H9 (cell line): ENCODE data around the gene SLC35B1. TPM values are rescaled to one million over a fixed set of nuclear protein-coding genes. Genes with fewer than 3 reads are reported as not detected.

Experiments used
- DNase-seq: peaks from one replicate; pipeline ENCODE4 v3.0.0-alpha.2; 2017
- H2AFZ ChIP-seq: one replicate; pipeline ENCODE4 v1.6.1; 2013; ENCODE audit warnings: mild to moderate bottlenecking, low read length, control low read depth, moderate library complexity
- H2AK5ac ChIP-seq: 2 replicates; pipeline ENCODE4 v1.6.1; 2013; ENCODE audit warnings: low read length, control low read depth, mixed read lengths; ENCODE audit not compliant: insufficient read length
- H2BK120ac ChIP-seq: one replicate; pipeline ENCODE4 v1.6.1; 2013; ENCODE audit warnings: low read depth, mild to moderate bottlenecking, low read length, control low read depth, inconsistent platforms; ENCODE audit not compliant: poor library complexity, severe bottlenecking
- H2BK12ac ChIP-seq: 2 replicates; pipeline ENCODE4 v1.6.1; 2013; ENCODE audit warnings: low read length, control low read depth, mixed read lengths, low read depth; ENCODE audit not compliant: insufficient read length
- H2BK15ac ChIP-seq: 2 replicates; pipeline ENCODE4 v1.6.1; 2013; ENCODE audit warnings: low read depth, low read length, control low read depth
- H2BK20ac ChIP-seq: one replicate; pipeline ENCODE4 v1.6.1; 2013; ENCODE audit warnings: low read depth, mild to moderate bottlenecking, low read length, control low read depth, inconsistent platforms; ENCODE audit not compliant: poor library complexity, severe bottlenecking
- H2BK5ac ChIP-seq: 2 replicates; pipeline ENCODE4 v1.6.1; 2013; ENCODE audit warnings: low read length, control low read depth, mixed read lengths; ENCODE audit not compliant: insufficient read length
- H3K14ac ChIP-seq: 2 replicates; pipeline ENCODE4 v1.6.1; 2013; ENCODE audit warnings: low read length, control low read depth; ENCODE audit not compliant: insufficient read depth
- H3K18ac ChIP-seq: 2 replicates; pipeline ENCODE4 v1.6.1; 2013; ENCODE audit warnings: low read depth, mild to moderate bottlenecking, mixed read lengths, low read length, control low read depth; ENCODE audit not compliant: insufficient read length
- H3K23ac ChIP-seq: 2 replicates; pipeline ENCODE4 v1.6.1; 2013; ENCODE audit warnings: low read length, control low read depth, mixed read lengths, low read depth; ENCODE audit not compliant: insufficient read length
- H3K23me2 ChIP-seq: 2 replicates; pipeline ENCODE4 v1.6.1; 2013; ENCODE audit warnings: low read depth, mild to moderate bottlenecking, mixed read lengths, low read length, control low read depth; ENCODE audit not compliant: insufficient read length, poor library complexity, severe bottlenecking
- H3K27ac ChIP-seq: 2 replicates; pipeline ENCODE4 v1.5.1; 2013; ENCODE audit warnings: low read length, control low read depth, mixed read lengths, low read depth; ENCODE audit not compliant: insufficient read length
- H3K27me3 ChIP-seq: 2 replicates; pipeline ENCODE4 v1.6.1; 2013; ENCODE audit warnings: low read length, control low read depth, inconsistent platforms; ENCODE audit not compliant: insufficient read depth
- H3K4ac ChIP-seq: 2 replicates; pipeline ENCODE4 v1.6.1; 2013; ENCODE audit warnings: low read depth, mild to moderate bottlenecking, control low read depth, inconsistent platforms, low read length, moderate library complexity
- H3K4me1 ChIP-seq: 2 replicates; pipeline ENCODE4 v1.6.1; 2013; ENCODE audit warnings: low read length, control low read depth, inconsistent platforms; ENCODE audit not compliant: insufficient read depth
- H3K4me2 ChIP-seq: 2 replicates; pipeline ENCODE4 v1.6.1; 2013; ENCODE audit warnings: low read length, control low read depth, mixed read lengths; ENCODE audit not compliant: insufficient read length, insufficient read depth
- H3K56ac ChIP-seq: 2 replicates; pipeline ENCODE4 v1.6.1; 2013; ENCODE audit warnings: low read depth, mild to moderate bottlenecking, mixed read lengths, low read length, control low read depth; ENCODE audit not compliant: insufficient read length
- H3K79me1 ChIP-seq: 2 replicates; pipeline ENCODE4 v1.6.1; 2013; ENCODE audit warnings: low read depth, mild to moderate bottlenecking, moderate library complexity, low read length, control low read depth, inconsistent platforms; ENCODE audit not compliant: insufficient read depth, poor library complexity, severe bottlenecking
- H3K79me2 ChIP-seq: 2 replicates; pipeline ENCODE4 v1.6.1; 2013; ENCODE audit warnings: low read length, control low read depth, inconsistent platforms; ENCODE audit not compliant: insufficient read depth
- H3K9ac ChIP-seq: 2 replicates; pipeline ENCODE4 v1.6.1; 2013; ENCODE audit warnings: low read length, control low read depth, mixed read lengths; ENCODE audit not compliant: insufficient read length; ENCODE audit errors: extremely low read depth
- H3K9me3 ChIP-seq: one replicate; pipeline ENCODE4 v1.6.1; 2013; ENCODE audit warnings: low read depth, low read length, inconsistent platforms; ENCODE audit not compliant: control insufficient read depth
- H3T11ph ChIP-seq: one replicate; pipeline ENCODE4 v1.6.1; 2013; ENCODE audit warnings: mild to moderate bottlenecking, low read length, control low read depth, inconsistent platforms
- H4K20me1 ChIP-seq: one replicate; pipeline ENCODE4 v1.6.1; 2013; ENCODE audit not compliant: control insufficient read depth, insufficient read length, insufficient read depth
- H4K5ac ChIP-seq: 2 replicates; pipeline ENCODE4 v1.6.1; 2013; ENCODE audit warnings: low read depth, mild to moderate bottlenecking, mixed read lengths, low read length, control low read depth; ENCODE audit not compliant: insufficient read length
- H4K8ac ChIP-seq: replicated peaks from 2 replicates; pipeline ENCODE4 v1.6.1; 2013; ENCODE audit warnings: low read length, control low read depth, mixed read lengths, low read depth; ENCODE audit not compliant: insufficient read length
- H4K91ac ChIP-seq: 2 replicates; pipeline ENCODE4 v1.6.1; 2013; ENCODE audit warnings: low read depth, mild to moderate bottlenecking, moderate library complexity, mixed read lengths, low read length, control low read depth; ENCODE audit not compliant: insufficient read length
- H3K27ac Mint-ChIP-seq, 3 experiments: 2 replicates in 2 of 3; 3 replicates in 1 of 3; pipeline ENCODE4 v1.8.0; 2020 to 2021; ENCODE audit warnings: mixed read lengths in 3 of 3, mild to moderate bottlenecking in 1 of 3, moderate library complexity in 1 of 3
- H3K27me3 Mint-ChIP-seq: 2 replicates; pipeline ENCODE4 v1.8.0; 2021; ENCODE audit warnings: low read depth, mild to moderate bottlenecking, moderate library complexity, mixed read lengths
- H3K36me3 Mint-ChIP-seq, 3 experiments: 2 replicates in 2 of 3; 3 replicates in 1 of 3; pipeline ENCODE4 v1.8.0; 2020 to 2021; ENCODE audit warnings: low read depth in 3 of 3, mixed read lengths in 3 of 3; ENCODE audit not compliant: insufficient read depth in 1 of 3
- H3K4me1 Mint-ChIP-seq, 2 experiments: 2 replicates each; pipeline ENCODE4 v1.8.0; 2020; ENCODE audit warnings: mixed read lengths in 2 of 2
- H3K4me3 Mint-ChIP-seq, 2 experiments: 2 replicates in 1 of 2; 3 replicates in 1 of 2; pipeline ENCODE4 v1.8.0; 2020 to 2021; ENCODE audit warnings: mild to moderate bottlenecking in 2 of 2, mixed read lengths in 2 of 2, moderate library complexity in 1 of 2
- H3K9me3 Mint-ChIP-seq, 2 experiments: 2 replicates in 1 of 2; 3 replicates in 1 of 2; pipeline ENCODE4 v1.8.0; 2020; ENCODE audit warnings: mild to moderate bottlenecking in 2 of 2, mixed read lengths in 2 of 2, moderate library complexity in 1 of 2
- CTCF ChIP-seq: fragments of 200-600 bp; sonication (generic); conservative IDR thresholded peaks from 3 replicates; pipeline ENCODE4 v1.8.0; 2021; ENCODE audit warnings: antibody characterized with exemption, mild to moderate bottlenecking
- WGBS: extraction: QIAGEN DNeasy Blood & Tissue Kit; methylation state at CpG from one replicate; pipeline ENCODE4 v1.1.7; 2013; ENCODE audit warnings: missing lambda C conversion rate, low lambda C conversion rate, mixed read lengths; ENCODE audit not compliant: insufficient read length; ENCODE audit errors: extremely low coverage; 5-methylcytosine and 5-hydroxymethylcytosine counted together
- total RNA-seq: library from RNA; stranded (reverse); gene quantifications from 2 replicates; pipeline ENCODE4 v1.2.1, GENCODE V29; 2021

The SLC35B1 gene
- total RNA-seq, 1 experiment from 2014 or later: 58.9 TPM

- no peak overlapping the region for H2BK20ac ChIP-seq
- Mint-ChIP-seq H3K27ac (no peak overlapping the region), H3K9me3 (no peaks in the 10 kb centered on the region), H3K4me1 (no peaks in the 10 kb centered on the region), H3K27me3 (no peaks in the 10 kb centered on the region), H3K4me3 (no peak overlapping the region), H3K36me3 (peaks cover 30 to 73% (median 67%) of the 10 kb centered on the region in 3 experiments)
- H2BK15ac ChIP-seq: no peak overlapping the region
- no peak overlapping the region for H3K27ac ChIP-seq
- no peak overlapping the region for H4K5ac ChIP-seq
- no peak for TF ChIP-seq CTCF
- H3T11ph ChIP-seq: no peak overlapping the region
- no peaks in the 10 kb centered on the region for H3K4me1 ChIP-seq
- no peak overlapping the region for H3K56ac ChIP-seq
- no peak overlapping the region for H3K18ac ChIP-seq
- no peak overlapping the region for H3K4ac ChIP-seq
- H3K27me3 ChIP-seq: no peaks in the 10 kb centered on the region
- H2BK12ac ChIP-seq: no peak overlapping the region
- H4K8ac ChIP-seq: no peak overlapping the region
- no peak overlapping the region for H2BK120ac ChIP-seq
- no peaks in the 10 kb centered on the region for H3K79me1 ChIP-seq
- no peak overlapping the region for H4K91ac ChIP-seq
- no peak overlapping the region for H2AK5ac ChIP-seq
- WGBS: no CpG with 5 or more reads among the region's 1 CpG
- no peaks in the 10 kb centered on the region for H3K23me2 ChIP-seq
- no peak for DNase-seq
- H4K20me1 ChIP-seq: no peaks in the 10 kb centered on the region
- H3K9me3 ChIP-seq: no peaks in the 10 kb centered on the region
- no peak overlapping the region for H2AFZ ChIP-seq
- no peak overlapping the region for H3K4me2 ChIP-seq
- H2BK5ac ChIP-seq: no peak overlapping the region
- H3K9ac ChIP-seq: no peak overlapping the region
- H3K79me2 ChIP-seq: no peaks in the 10 kb centered on the region
- H3K14ac ChIP-seq: no peak overlapping the region
- no peak overlapping the region for H3K23ac ChIP-seq
Measured at GRCh38 chr17:49716668-49717364, 9.1 kb upstream of the SLC35B1 start.
